Activated CD8-positive, alpha-beta memory T cell treated with anti-CD3 and anti-CD28 coated beads, Interleukin-2, amount 10 ng/mL, durations not matched to agents 7 days and 5 days (primary cell): ENCODE measurements around the gene STON2. TPM values are rescaled to one million over a fixed set of nuclear protein-coding genes. Genes with fewer than 3 reads are reported as not detected.
"Not testable (repeated sequence)": the region's sequence is repeated elsewhere in the genome, so short reads cannot be mapped to it uniquely, and the experiment has no call there.

Experiments used
- ATAC-seq: fragments of 150-1000 bp; cut with Tn5 transposase; one replicate; pipeline ENCODE4 v1.10.0; 2021; ENCODE audit warnings: moderate library complexity
- CTCF ChIA-PET: fragments of 350-600 bp; sonication (Branson Sonifier 250); formaldehyde crosslinking; loops from one replicate; lab custom pipeline; 2021; ENCODE audit warnings: antibody characterized with exemption; lab: Charles Lee
- DNase-seq: peaks from one replicate; pipeline ENCODE4 v3.0.0-alpha.2; 2020
- H3K27ac Mint-ChIP-seq: one replicate; pipeline ENCODE4 v1.8.0; 2021; ENCODE audit warnings: mild to moderate bottlenecking, mixed read lengths
- H3K27me3 Mint-ChIP-seq: one replicate; pipeline ENCODE4 v1.8.0; 2021; ENCODE audit warnings: mixed read lengths
- H3K36me3 Mint-ChIP-seq: one replicate; pipeline ENCODE4 v1.8.0; 2021; ENCODE audit warnings: mild to moderate bottlenecking, mixed read lengths
- H3K4me1 Mint-ChIP-seq: one replicate; pipeline ENCODE4 v1.8.0; 2021; ENCODE audit warnings: mixed read lengths
- H3K4me3 Mint-ChIP-seq: one replicate; pipeline ENCODE4 v1.8.0; 2021; ENCODE audit warnings: mild to moderate bottlenecking, moderate library complexity, mixed read lengths
- H3K9me3 Mint-ChIP-seq: one replicate; pipeline ENCODE4 v1.8.0; 2022; ENCODE audit warnings: low read depth, mixed read lengths
- total RNA-seq, 2 experiments: library from RNA; stranded (reverse); gene quantifications; one replicate each; pipeline ENCODE4 v1.2.3, GENCODE V29; 2021

The STON2 gene
- total RNA-seq, 2 experiments from 2014 or later: 0.20 to 0.66 TPM

- not testable (repeated sequence) for H3K27ac Mint-ChIP-seq, ATAC-seq
Measured at GRCh38 chr14:81244431-81244830, 155.7 kb downstream of the STON2 start.

GRCh38 chr14:81243499-81243898, 156.6 kb downstream of the STON2 start:
- peaks cover 14% of the 10 kb centered on the region for H3K27me3 Mint-ChIP-seq
- peaks cover 3% of the 10 kb centered on the region for H3K36me3 Mint-ChIP-seq
- H3K4me1 Mint-ChIP-seq: no peaks in the 10 kb centered on the region
- no peak overlapping the region for H3K27ac Mint-ChIP-seq
- peaks cover 7% of the 10 kb centered on the region for H3K9me3 Mint-ChIP-seq
- no peak for DNase-seq
- no peak for ATAC-seq
- CTCF ChIA-PET: interaction anchor here (1.2 kb wide), 1 partner anchor 209 kb away, joined by 3 read pairs; no protein-coding TSS in a partner anchor
- no peak overlapping the region for H3K4me3 Mint-ChIP-seq

More at GRCh38 chr14:81244431-81244830, 155.7 kb downstream of the STON2 start:
- peaks cover 12% of the 10 kb centered on the region for H3K27me3 Mint-ChIP-seq
- H3K4me3 Mint-ChIP-seq, H3K36me3 Mint-ChIP-seq, H3K4me1 Mint-ChIP-seq, DNase-seq, CTCF ChIA-PET, H3K9me3 Mint-ChIP-seq: not testable (repeated sequence)

GRCh38 chr14:81236849-81237248, 163.3 kb downstream of the STON2 start:
- H3K9me3 Mint-ChIP-seq, H3K27ac Mint-ChIP-seq, H3K4me3 Mint-ChIP-seq, H3K4me1 Mint-ChIP-seq, DNase-seq, H3K36me3 Mint-ChIP-seq, CTCF ChIA-PET, ATAC-seq: not testable (repeated sequence)
- H3K27me3 Mint-ChIP-seq: peaks cover 20% of the 10 kb centered on the region

GRCh38 chr14:81236138-81236537, 164.0 kb downstream of the STON2 start:
- Mint-ChIP-seq H3K36me3 (no peaks in the 10 kb centered on the region), H3K9me3 (no peaks in the 10 kb centered on the region), H3K4me3 (no peak overlapping the region), H3K27me3 (peaks cover 19% of the 10 kb centered on the region), H3K27ac (no peak overlapping the region), H3K4me1 (no peaks in the 10 kb centered on the region)
- DNase-seq: no peak
- ATAC-seq: no peak
- CTCF ChIA-PET: no interaction called here

GRCh38 chr14:81235096-81235495, 165.0 kb downstream of the STON2 start:
- Mint-ChIP-seq H3K9me3 (no peaks in the 10 kb centered on the region), H3K36me3 (no peaks in the 10 kb centered on the region), H3K4me1 (peaks cover 6% of the 10 kb centered on the region), H3K27ac (no peak overlapping the region), H3K27me3 (peaks cover 11% of the 10 kb centered on the region), H3K4me3 (no peak overlapping the region)
- no peak for DNase-seq
- ATAC-seq: no peak
- CTCF ChIA-PET: no interaction called here

- H3K36me3 Mint-ChIP-seq: no peaks in the 10 kb centered on the region
- DNase-seq (no peak), ATAC-seq (no peak)
- H3K4me3 Mint-ChIP-seq: no peak overlapping the region
- CTCF ChIA-PET: no interaction called here
- H3K27me3 Mint-ChIP-seq: peaks cover 8% of the 10 kb centered on the region
- H3K9me3 Mint-ChIP-seq: no peaks in the 10 kb centered on the region
- peaks cover 6% of the 10 kb centered on the region for H3K4me1 Mint-ChIP-seq
- no peak overlapping the region for H3K27ac Mint-ChIP-seq
Measured at GRCh38 chr14:81234278-81234677, 165.8 kb downstream of the STON2 start.

GRCh38 chr14:81233615-81234014, 166.5 kb downstream of the STON2 start:
- no peak for DNase-seq
- CTCF ChIA-PET: no interaction called here
- H3K27me3 Mint-ChIP-seq: peaks cover 8% of the 10 kb centered on the region
- ATAC-seq: no peak
- H3K9me3 Mint-ChIP-seq: no peaks in the 10 kb centered on the region
- H3K27ac Mint-ChIP-seq: no peak overlapping the region
- no peaks in the 10 kb centered on the region for H3K36me3 Mint-ChIP-seq
- H3K4me3 Mint-ChIP-seq: no peak overlapping the region
- H3K4me1 Mint-ChIP-seq: peaks cover 6% of the 10 kb centered on the region

- ATAC-seq (no peak), DNase-seq (no peak)
- CTCF ChIA-PET: no interaction called here
- H3K9me3 Mint-ChIP-seq: no peaks in the 10 kb centered on the region
- no peaks in the 10 kb centered on the region for H3K27me3 Mint-ChIP-seq
- no peaks in the 10 kb centered on the region for H3K36me3 Mint-ChIP-seq
- H3K27ac Mint-ChIP-seq: no peak overlapping the region
- H3K4me1 Mint-ChIP-seq: peaks cover 6% of the 10 kb centered on the region
- H3K4me3 Mint-ChIP-seq: no peak overlapping the region
Measured at GRCh38 chr14:81231540-81231939, 168.6 kb downstream of the STON2 start.

- no peak overlapping the region for H3K27ac Mint-ChIP-seq
- ATAC-seq (no peak), DNase-seq (no peak)
- CTCF ChIA-PET: interaction anchor here (0.7 kb wide), 1 partner anchor 48 kb away, joined by 3 read pairs; no protein-coding TSS in a partner anchor
- H3K9me3 Mint-ChIP-seq: no peaks in the 10 kb centered on the region
- H3K36me3 Mint-ChIP-seq: peaks cover 8% of the 10 kb centered on the region
- H3K27me3 Mint-ChIP-seq: peaks cover 3% of the 10 kb centered on the region
- peaks cover 14% of the 10 kb centered on the region for H3K4me1 Mint-ChIP-seq
- H3K4me3 Mint-ChIP-seq: no peak overlapping the region
Measured at GRCh38 chr14:81224222-81224621, 175.9 kb downstream of the STON2 start.

GRCh38 chr14:81223788-81224187, 176.3 kb downstream of the STON2 start:
- peaks cover 16% of the 10 kb centered on the region for H3K4me1 Mint-ChIP-seq
- not testable (repeated sequence) for H3K4me3 Mint-ChIP-seq, DNase-seq, H3K27me3 Mint-ChIP-seq, H3K27ac Mint-ChIP-seq, ATAC-seq, H3K36me3 Mint-ChIP-seq, H3K9me3 Mint-ChIP-seq
- CTCF ChIA-PET: interaction anchor here (0.7 kb wide), 1 partner anchor 48 kb away, joined by 3 read pairs; no protein-coding TSS in a partner anchor

- Mint-ChIP-seq H3K27ac (no peak overlapping the region), H3K4me3 (no peak overlapping the region), H3K4me1 (peaks cover 26% of the 10 kb centered on the region)
Measured at GRCh38 chr14:81222691-81223090, 177.4 kb downstream of the STON2 start.

GRCh38 chr14:81222126-81222525, 178.0 kb downstream of the STON2 start:
- DNase-seq (no peak), ATAC-seq (no peak)
- CTCF ChIA-PET: no interaction called here
- Mint-ChIP-seq H3K4me3 (peak overlapping the region; percentile 85), H3K27me3 (peaks cover 3% of the 10 kb centered on the region), H3K27ac (peak overlapping the region; percentile 97), H3K36me3 (peaks cover 12% of the 10 kb centered on the region), H3K4me1 (peaks cover 30% of the 10 kb centered on the region), H3K9me3 (no peaks in the 10 kb centered on the region)

More at GRCh38 chr14:81222691-81223090, 177.4 kb downstream of the STON2 start:
- peaks cover 11% of the 10 kb centered on the region for H3K36me3 Mint-ChIP-seq
- no peak for DNase-seq
- peaks cover 3% of the 10 kb centered on the region for H3K27me3 Mint-ChIP-seq
- no peak for ATAC-seq
- CTCF ChIA-PET: no interaction called here
- no peaks in the 10 kb centered on the region for H3K9me3 Mint-ChIP-seq

- CTCF ChIA-PET: interaction anchor here (1.2 to 1.8 kb wide), 5 partner anchors 49 to 291 kb away, joined by 3 to 7 read pairs (median 5); no protein-coding TSS in a partner anchor
Measured at GRCh38 chr14:81221579-81222102, 178.5 kb downstream of the STON2 start.

More at GRCh38 chr14:81221579-81222102, 178.5 kb downstream of the STON2 start:
- DNase-seq (no peak), ATAC-seq (no peak)
- Mint-ChIP-seq H3K27ac (peak overlapping the region; percentile 97), H3K4me3 (peak overlapping the region; percentile 85), H3K27me3 (peaks cover 3% of the 10 kb centered on the region), H3K9me3 (no peaks in the 10 kb centered on the region), H3K4me1 (peaks cover 34% of the 10 kb centered on the region), H3K36me3 (peaks cover 14% of the 10 kb centered on the region)
